ENCODE results near the gene MACROD1. TPM values are rescaled to one million over a fixed set of nuclear protein-coding genes. Genes with fewer than 3 reads are reported as not detected.

The MACROD1 gene
- total and polyA plus RNA-seq, 8 donors, result 13.5 to 25.1 (median 20.3) TPM

GRCh38 chr11:64102005-64102738 lies 63.7 kb downstream of the MACROD1 start:
- Histone ChIP-seq H3K27me3 (no peaks in the 10 kb centered on the region), H3K27ac (no peak overlapping the region), H3K4me1 (peaks cover 0 to under 1% of the 10 kb centered on the region in 2 donors), H3K4me3 (no peak overlapping the region), H3K36me3 (no peaks in the 10 kb centered on the region), H3K9me3 (no peaks in the 10 kb centered on the region)
- no peak for ATAC-seq
- no peak for DNase-seq
- intact Hi-C loops (cut with DNase I), result no loop called here
- no peak for TF ChIP-seq CTCF (IDR thresholded peaks at IDR 0.05)

GRCh38 chr11:64101461-64101860 lies 64.5 kb downstream of the MACROD1 start:
- Histone ChIP-seq H3K4me1 (peaks cover 2 to 7% of the 10 kb centered on the region in 2 donors), H3K4me3 (no peak overlapping the region), H3K27me3 (no peaks in the 10 kb centered on the region), H3K9me3 (no peaks in the 10 kb centered on the region), H3K36me3 (no peaks in the 10 kb centered on the region), H3K27ac (no peak overlapping the region)
- ATAC-seq (no peak), DNase-seq (no peak)
- TF ChIP-seq CTCF (IDR thresholded peaks at IDR 0.05), result no peak
- intact Hi-C loops (cut with DNase I), result no loop called here

GRCh38 chr11:64100782-64101353 lies 65.0 kb downstream of the MACROD1 start:
- Histone ChIP-seq H3K27ac (no peak overlapping the region), H3K27me3 (no peaks in the 10 kb centered on the region), H3K36me3 (no peaks in the 10 kb centered on the region), H3K4me3 (no peak overlapping the region), H3K9me3 (no peaks in the 10 kb centered on the region), H3K4me1 (peaks cover 5 to 11% of the 10 kb centered on the region in 2 donors)
- no peak for ATAC-seq
- TF ChIP-seq CTCF (IDR thresholded peaks at IDR 0.05), result no peak
- DNase-seq, result no peak
- intact Hi-C loops (cut with DNase I), result no loop called here

- Histone ChIP-seq H3K27ac (no peak overlapping the region), H3K36me3 (no peaks in the 10 kb centered on the region), H3K4me3 (no peak overlapping the region), H3K27me3 (no peaks in the 10 kb centered on the region), H3K4me1 (peaks cover 6 to 15% of the 10 kb centered on the region in 2 donors), H3K9me3 (no peaks in the 10 kb centered on the region)
- DNase-seq, result no peak
- intact Hi-C loops (cut with DNase I), result no loop called here
- TF ChIP-seq CTCF (IDR thresholded peaks at IDR 0.05), result no peak
- no peak for ATAC-seq
Observed at GRCh38 chr11:64100360-64100759, 65.6 kb downstream of the MACROD1 start.

GRCh38 chr11:64099436-64099835 lies 66.5 kb downstream of the MACROD1 start:
- DNase-seq (no peak), ATAC-seq (no peak)
- no peak for TF ChIP-seq CTCF (IDR thresholded peaks at IDR 0.05)
- H3K27me3 ChIP-seq, result no peaks in the 10 kb centered on the region
- H3K36me3 ChIP-seq, result no peaks in the 10 kb centered on the region
- no peaks in the 10 kb centered on the region for H3K9me3 ChIP-seq
- peaks cover 12 to 23% of the 10 kb centered on the region in 2 donors for H3K4me1 ChIP-seq
- no peak overlapping the region for H3K4me3 ChIP-seq
- intact Hi-C loops (cut with DNase I), result no loop called here
- H3K27ac ChIP-seq, result no peak overlapping the region
